Caco-2 (cell line): Measurements from ENCODE around the gene DNAJC10. TPM values are rescaled to one million over a fixed set of nuclear protein-coding genes. Genes with fewer than 3 reads are reported as not detected.
A peak's percentile ranks its signal among the peaks of the same experiment; 100 is the strongest.

ENCODE experiments used
- BruUV-seq: library from RNA; stranded (reverse); fragments of 400-500 nt; replicated peaks from 2 replicates; lab custom pipeline; 2021; lab: Mats Ljungman, UMichigan
- CTCF ChIA-PET: fragments of 300-600 bp; sonication (Branson Sonifier 250); formaldehyde crosslinking; loops from one replicate; lab custom pipeline; 2022; ENCODE audit warnings: antibody characterized with exemption; lab: Charles Lee
- POLR2A ChIA-PET: fragments of 300-600 bp; sonication (Branson Sonifier 250); formaldehyde crosslinking; loops from one replicate; lab custom pipeline; 2022; ENCODE audit warnings: antibody characterized with exemption; lab: Charles Lee
- DNase-seq, 2 experiments: peaks; one replicate each; pipeline versions ENCODE4 v3.0.0 to v3.0.0-alpha.2; 2020 to 2022
- H3K27me3 ChIP-seq: replicated peaks from 2 replicates; pipeline ENCODE4 v1.6.0; 2011; ENCODE audit warnings: low read length; ENCODE audit not compliant: control insufficient read depth, insufficient read depth
- H3K36me3 ChIP-seq: 2 replicates; pipeline ENCODE4 v1.5.1; 2011; ENCODE audit warnings: low read length; ENCODE audit not compliant: control insufficient read depth, insufficient read depth
- H3K4me1 ChIP-seq: fragments of 250-450 bp; sonication (Bioruptor Pico); 2 replicates; pipeline ENCODE4 v1.5.1; 2020; ENCODE audit warnings: mild to moderate bottlenecking
- H3K4me3 ChIP-seq: 2 replicates; pipeline ENCODE4 v1.5.1; 2011; ENCODE audit warnings: low read depth, mild to moderate bottlenecking, control low read depth, low read length
- H3K9me3 ChIP-seq: fragments of 250-450 bp; sonication (Bioruptor Pico); 2 replicates; pipeline ENCODE4 v1.5.1; 2020; ENCODE audit warnings: mild to moderate bottlenecking, moderate library complexity
- H3K27ac Mint-ChIP-seq: one replicate; pipeline ENCODE4 v1.8.0; 2022; ENCODE audit warnings: mixed read lengths; ENCODE audit not compliant: unreplicated experiment
- H3K27me3 Mint-ChIP-seq: one replicate; pipeline ENCODE4 v1.8.0; 2022; ENCODE audit warnings: mixed read lengths; ENCODE audit not compliant: insufficient read depth, unreplicated experiment
- H3K36me3 Mint-ChIP-seq: one replicate; pipeline ENCODE4 v1.8.0; 2022; ENCODE audit warnings: mild to moderate bottlenecking, mixed read lengths; ENCODE audit not compliant: insufficient read depth, unreplicated experiment
- H3K4me1 Mint-ChIP-seq: one replicate; pipeline ENCODE4 v1.8.0; 2022; ENCODE audit warnings: low read depth, mixed read lengths; ENCODE audit not compliant: unreplicated experiment
- H3K4me3 Mint-ChIP-seq: one replicate; pipeline ENCODE4 v1.8.0; 2022; ENCODE audit warnings: mild to moderate bottlenecking, moderate library complexity, mixed read lengths; ENCODE audit not compliant: unreplicated experiment
- H3K9me3 Mint-ChIP-seq: one replicate; pipeline ENCODE4 v1.8.0; 2022; ENCODE audit warnings: mixed read lengths; ENCODE audit not compliant: unreplicated experiment
- CTCF ChIP-seq, 2 experiments: fragments of 200-600 bp in 1 of 2; IDR thresholded peaks; 1 replicate in 1 of 2; 2 replicates in 1 of 2; pipeline versions ENCODE4 v1.5.1 to v1.8.0; 2011 to 2022; ENCODE audit warnings: antibody characterized with exemption in 1 of 2, control low read depth in 1 of 2, inconsistent platforms in 1 of 2, low read depth in 1 of 2, low read length in 1 of 2, mild to moderate bottlenecking in 1 of 2, moderate library complexity in 1 of 2; ENCODE audit not compliant: insufficient read depth in 1 of 2, severe bottlenecking in 1 of 2, unreplicated experiment in 1 of 2
- intact Hi-C: fragments of 100-400 bp; cut with micrococcal nuclease; formaldehyde crosslinking; loops from one replicate; pipeline ENCODE4 v1.10.0; 2022; ENCODE audit not compliant: unreplicated experiment
- total RNA-seq: library from RNA; stranded (reverse); gene quantifications from 2 replicates; pipeline ENCODE4 v1.2.3, GENCODE V29; 2022

DNAJC10 gene
- total RNA-seq, 1 experiment from 2014 or later: 109 TPM

- H3K9me3 ChIP-seq: no peaks in the 10 kb centered on the region
- no peaks in the 10 kb centered on the region for H3K36me3 ChIP-seq
- Mint-ChIP-seq H3K36me3 (peaks cover 6% of the 10 kb centered on the region), H3K9me3 (no peaks in the 10 kb centered on the region), H3K27me3 (peaks cover 7% of the 10 kb centered on the region), H3K27ac (no peak overlapping the region), H3K4me1 (peaks cover 14% of the 10 kb centered on the region), H3K4me3 (no peak overlapping the region)
- no peaks in the 10 kb centered on the region for H3K27me3 ChIP-seq
- TSS peak; percentile 98 for BruUV-seq
- peaks cover 13% of the 10 kb centered on the region; the same call in 1 of the 2 replicates for H3K4me1 ChIP-seq
- POLR2A ChIA-PET: interaction anchor here (1.5 kb wide), 1 partner anchor 48 kb away, joined by 3 read pairs; no protein-coding TSS in a partner anchor
- DNase-seq: peak in 1 of 2 experiments; percentile 10
- TF ChIP-seq CTCF (IDR thresholded peaks at IDR 0.05; ENCODE audit: insufficient read depth in 1 of 2, low read depth in 1 of 2, low read length in 1 of 2, severe bottlenecking in 1 of 2, unreplicated experiment in 1 of 2): peak in 1 of 2 experiments; percentile 5
- peak overlapping the region; percentile 62 for H3K4me3 ChIP-seq
- CTCF ChIA-PET: interaction anchor here (1.2 kb wide), 1 partner anchor 49 kb away, joined by 3 read pairs; no protein-coding TSS in a partner anchor
- intact Hi-C loops: loop anchor here (1.0 kb wide), 1 partner anchor 48 kb away; no protein-coding TSS in a partner anchor
Measured at GRCh38 chr2:182715121-182715891, 751 bp upstream of the DNAJC10 start.

GRCh38 chr2:182716650-182716979 lies 558 bp downstream of the DNAJC10 start:
- H3K4me1 Mint-ChIP-seq: peaks cover 14% of the 10 kb centered on the region
- H3K4me3 ChIP-seq: peak overlapping the region; percentile 62
- intact Hi-C loops: loop anchor here (1.0 kb wide), 1 partner anchor 99 kb away; no protein-coding TSS in a partner anchor
- no TSS peak for BruUV-seq
- no peak overlapping the region for H3K27ac Mint-ChIP-seq
- no peak overlapping the region for H3K4me3 Mint-ChIP-seq
- TF ChIP-seq CTCF (IDR thresholded peaks at IDR 0.05; ENCODE audit: insufficient read depth in 1 of 2, low read depth in 1 of 2, low read length in 1 of 2, severe bottlenecking in 1 of 2, unreplicated experiment in 1 of 2): no peak
- peaks cover 13% of the 10 kb centered on the region; the same call in 1 of the 2 replicates for H3K4me1 ChIP-seq
- no peaks in the 10 kb centered on the region for H3K9me3 Mint-ChIP-seq
- H3K36me3 Mint-ChIP-seq: peaks cover 11% of the 10 kb centered on the region
- DNase-seq: peak; percentile 34 to 38
- peaks cover 3% of the 10 kb centered on the region for H3K27me3 Mint-ChIP-seq
- H3K9me3 ChIP-seq: no peaks in the 10 kb centered on the region
- ChIA-PET CTCF (interaction anchor here (0.8 to 1.0 kb wide), 2 partner anchors 9 to 46 kb away, joined by 3 read pairs; no protein-coding TSS in a partner anchor), POLR2A (interaction anchor here (0.9 kb wide), 1 partner anchor 50 kb away, joined by 3 read pairs; no protein-coding TSS in a partner anchor)
- H3K27me3 ChIP-seq: no peaks in the 10 kb centered on the region
- H3K36me3 ChIP-seq: no peaks in the 10 kb centered on the region

- CTCF ChIA-PET: interaction anchor here (0.8 kb wide), 1 partner anchor 46 kb away, joined by 3 read pairs; no protein-coding TSS in a partner anchor
- Mint-ChIP-seq H3K4me3 (no peak overlapping the region), H3K9me3 (no peaks in the 10 kb centered on the region), H3K27me3 (peaks cover 3% of the 10 kb centered on the region), H3K27ac (no peak overlapping the region), H3K36me3 (peaks cover 11% of the 10 kb centered on the region), H3K4me1 (peaks cover 14% of the 10 kb centered on the region)
- no peak for TF ChIP-seq CTCF (IDR thresholded peaks at IDR 0.05; ENCODE audit: insufficient read depth in 1 of 2, low read depth in 1 of 2, low read length in 1 of 2, severe bottlenecking in 1 of 2, unreplicated experiment in 1 of 2)
- intact Hi-C loops: no loop called here
- Histone ChIP-seq H3K4me3 (no peak overlapping the region), H3K4me1 (peaks cover 13% of the 10 kb centered on the region; the same call in 1 of the 2 replicates), H3K27me3 (no peaks in the 10 kb centered on the region), H3K9me3 (no peaks in the 10 kb centered on the region), H3K36me3 (no peaks in the 10 kb centered on the region)
- DNase-seq: no peak
- BruUV-seq: no TSS peak
- POLR2A ChIA-PET: interaction anchor here (0.9 kb wide), 1 partner anchor 51 kb away, joined by 3 read pairs; no protein-coding TSS in a partner anchor
Measured at GRCh38 chr2:182717416-182717815, 1.4 kb downstream of the DNAJC10 start.
